Esophagus squamous epithelium (tissue), 5 donors: ENCODE results near the gene RCAN2. TPM values are rescaled to one million over a fixed set of nuclear protein-coding genes. Genes with fewer than 3 reads are reported as not detected.
"Not testable (repeated sequence)": the region's sequence is repeated elsewhere in the genome, so short reads cannot be mapped to it uniquely, and the experiment has no call there.

Experiments
- DNase-seq: peaks from one replicate; lab custom pipeline; 2025; lab: John Stamatoyannopoulos, UW
- H3K27ac ChIP-seq, 4 donors: fragments of 200-600 bp; sonication (generic); one replicate each; pipeline ENCODE4 v1.5.1; 2016 to 2019; ENCODE audit warnings: mild to moderate bottlenecking in 1 of 4
- H3K27me3 ChIP-seq, 4 donors: fragments of 200-600 bp; sonication (generic); 1 replicate in 3 of 4; 2 replicates in 1 of 4; pipeline versions ENCODE4 v1.5.1 to v1.6.0; 2017 to 2021; ENCODE audit warnings: antibody characterized with exemption in 1 of 4
- H3K36me3 ChIP-seq, 3 donors: fragments of 200-600 bp; sonication (generic); one replicate each; pipeline ENCODE4 v1.5.1; 2016 to 2019
- H3K4me1 ChIP-seq, 3 donors: fragments of 200-600 bp; sonication (generic); one replicate each; pipeline ENCODE4 v1.5.1; 2017 to 2019
- H3K4me3 ChIP-seq, 4 donors: fragments of 200-600 bp; sonication (generic); 1 replicate in 3 of 4; 2 replicates in 1 of 4; pipeline ENCODE4 v1.5.1; 2016 to 2019; ENCODE audit warnings: mild to moderate bottlenecking in 2 of 4, moderate library complexity in 1 of 4
- H3K9me3 ChIP-seq, 3 donors: fragments of 200-600 bp; sonication (generic); one replicate each; pipeline ENCODE4 v1.5.1; 2016 to 2019
- CTCF ChIP-seq, 6 experiments: fragments of 450-650 bp in 4 of 6; fragments of 200-600 bp in 2 of 6; sonication (generic) in 2 of 6; IDR thresholded peaks; one replicate each; pipeline ENCODE4 v1.5.1; 2016 to 2019; ENCODE audit warnings: antibody characterized with exemption in 6 of 6, mild to moderate bottlenecking in 4 of 6, moderate library complexity in 4 of 6
- POLR2A ChIP-seq, 4 donors: fragments of 450-650 bp; IDR thresholded peaks; one replicate each; pipeline ENCODE4 v1.6.1; 2017; ENCODE audit warnings: antibody characterized with exemption in 4 of 4, mild to moderate bottlenecking in 4 of 4, moderate library complexity in 3 of 4
- WGBS, 2 donors: methylation state at CpG; one replicate each; pipeline ENCODE4 v1.1.5; 2018; 5-methylcytosine and 5-hydroxymethylcytosine counted together
- intact Hi-C: fragments of 100-400 bp; cut with DNase I; formaldehyde crosslinking; loops from one replicate; pipeline ENCODE4 v1.15.0; 2022
- total RNA-seq, 4 donors: library from RNA; depleted of rRNA; stranded (reverse); fragments of >200 nt; gene quantifications; one replicate each; pipeline ENCODE4 v1.1.0, GENCODE V29; 2016
- donor health status: DM: yes; HTN: yes; CAD: no.

The RCAN2 gene
- total RNA-seq, 4 donors from 2014 or later: 1.4 to 12.4 (median 4.0) TPM

DNA sequence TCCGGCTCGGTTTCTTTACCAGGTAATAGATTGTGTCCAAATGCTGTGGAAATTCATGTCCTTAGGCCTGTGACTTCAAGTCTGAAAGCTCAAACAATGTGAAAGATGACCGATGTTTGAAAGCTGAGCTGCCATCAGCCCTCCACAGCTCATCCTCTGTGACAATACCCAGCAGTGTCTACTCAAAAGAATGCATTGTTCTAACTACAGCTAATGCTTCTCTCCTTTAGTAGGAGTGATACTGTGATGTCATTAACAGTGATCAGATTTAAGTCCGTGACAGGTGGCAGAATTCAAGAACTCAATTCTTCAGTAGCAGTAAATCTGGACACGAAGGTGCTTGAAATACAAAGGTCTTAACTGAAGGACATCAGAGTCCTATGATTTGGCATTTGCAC is 97.3 kb downstream of the RCAN2 start:
- no peak for DNase-seq
- H3K27ac ChIP-seq: no peak overlapping the region
- H3K9me3 ChIP-seq: no peaks in the 10 kb centered on the region
- WGBS, 2 donors: 81 to 86% methylated on average over 5 of the region's 5 CpGs
- intact Hi-C loops: no loop called here
- TF ChIP-seq POLR2A (IDR thresholded peaks at IDR 0.05): no peak
- no peaks in the 10 kb centered on the region for H3K4me1 ChIP-seq
- H3K4me3 ChIP-seq: no peak overlapping the region
- no peaks in the 10 kb centered on the region for H3K27me3 ChIP-seq
- no peaks in the 10 kb centered on the region for H3K36me3 ChIP-seq

- Histone ChIP-seq H3K4me3 (no peak overlapping the region), H3K4me1 (no peaks in the 10 kb centered on the region), H3K36me3 (no peaks in the 10 kb centered on the region), H3K27ac (no peak overlapping the region), H3K9me3 (no peaks in the 10 kb centered on the region), H3K27me3 (no peaks in the 10 kb centered on the region)
- intact Hi-C loops: no loop called here
- no peak for TF ChIP-seq CTCF (IDR thresholded peaks at IDR 0.05)
- TF ChIP-seq POLR2A (IDR thresholded peaks at IDR 0.05): no peak
- DNase-seq: no peak
- 67 to 68% methylated on average over 2 of the region's 2 CpGs for WGBS, 2 donors
These were observed 97.9 kb downstream of the RCAN2 start for GRCh38 chr6:46393161-46393939.

- Histone ChIP-seq H3K4me3 (no peak overlapping the region), H3K27me3 (no peaks in the 10 kb centered on the region), H3K36me3 (no peaks in the 10 kb centered on the region), H3K4me1 (no peaks in the 10 kb centered on the region), H3K27ac (no peak overlapping the region), H3K9me3 (no peaks in the 10 kb centered on the region)
- intact Hi-C loops: no loop called here
- TF ChIP-seq POLR2A (IDR thresholded peaks at IDR 0.05) (no peak), CTCF (IDR thresholded peaks at IDR 0.05) (no peak)
- DNase-seq: no peak
- 39 to 52% methylated on average over 1 of the region's 1 CpG for WGBS, 2 donors
These were observed 99.0 kb downstream of the RCAN2 start for GRCh38 chr6:46392294-46392693.

DNA sequence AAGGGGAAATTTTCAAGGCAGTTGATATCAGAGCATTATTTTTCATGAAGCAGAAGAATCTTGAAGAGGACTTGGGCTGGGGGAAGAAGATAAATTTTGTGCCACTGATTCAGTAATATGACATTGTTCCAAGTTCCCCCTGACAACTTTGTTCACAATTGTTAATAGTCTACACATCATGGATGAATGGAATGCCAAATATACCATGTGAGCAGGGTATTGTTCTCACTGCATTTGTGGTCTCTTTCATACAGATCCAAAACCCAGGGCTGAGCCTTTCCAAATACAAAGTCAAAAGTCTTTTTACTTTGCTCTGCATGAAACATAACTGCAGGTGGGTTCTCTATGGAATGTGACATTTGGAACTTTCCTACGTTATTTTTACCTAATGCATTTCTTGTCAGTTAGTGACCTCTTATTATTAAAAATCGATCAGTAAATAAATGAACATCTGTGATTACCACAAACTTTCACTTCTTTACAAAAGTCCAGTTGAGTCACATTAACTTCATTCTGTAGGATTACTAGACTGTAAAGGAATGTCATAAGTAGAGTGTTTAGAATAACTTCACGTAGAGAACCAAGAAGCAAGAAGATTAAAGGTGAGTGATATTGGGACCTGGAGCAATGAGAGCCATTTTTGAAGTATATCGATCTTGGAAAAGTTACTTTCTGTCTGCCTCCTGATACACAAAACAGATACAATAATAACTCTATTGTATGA is 100.9 kb downstream of the RCAN2 start:
- intact Hi-C loops: no loop called here
- no peak overlapping the region for H3K4me3 ChIP-seq
- H3K9me3 ChIP-seq: no peaks in the 10 kb centered on the region
- H3K4me1 ChIP-seq: no peaks in the 10 kb centered on the region
- H3K27me3 ChIP-seq: no peaks in the 10 kb centered on the region
- 42 to 52% methylated on average over 4 of the region's 4 CpGs for WGBS, 2 donors
- TF ChIP-seq CTCF (IDR thresholded peaks at IDR 0.05): no peak
- TF ChIP-seq POLR2A (IDR thresholded peaks at IDR 0.05): no peak
- H3K36me3 ChIP-seq: no peaks in the 10 kb centered on the region
- DNase-seq: no peak
- H3K27ac ChIP-seq: no peak overlapping the region

DNA sequence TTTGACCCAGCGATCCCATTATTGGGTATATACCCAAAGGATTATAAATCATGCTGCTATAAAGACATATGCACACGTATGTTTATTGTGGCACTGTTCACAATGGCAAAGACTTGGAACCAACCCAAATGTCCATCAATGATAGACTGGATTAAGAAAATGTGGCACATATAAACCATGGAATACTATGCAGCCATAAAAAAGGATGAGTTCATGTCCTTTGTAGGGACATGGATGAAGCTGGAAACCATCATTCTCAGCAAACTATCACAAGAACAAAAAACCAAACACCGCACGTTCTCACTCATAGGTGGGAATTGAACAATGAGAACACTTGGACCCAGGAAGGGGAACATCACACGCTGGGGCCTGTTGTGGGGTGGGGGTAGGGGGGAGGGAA is 103.5 kb downstream of the RCAN2 start:
- H3K27me3 ChIP-seq, H3K9me3 ChIP-seq, intact Hi-C loops, H3K36me3 ChIP-seq, DNase-seq, H3K4me1 ChIP-seq, H3K27ac ChIP-seq, H3K4me3 ChIP-seq: not testable (repeated sequence)
- WGBS, 2 donors: 88 to 93% methylated on average over 5 of the region's 5 CpGs

- no peaks in the 10 kb centered on the region for H3K9me3 ChIP-seq
- no peak overlapping the region for H3K4me3 ChIP-seq
- 72 to 75% methylated on average over 3 of the region's 3 CpGs for WGBS, 2 donors
- DNase-seq: no peak
- TF ChIP-seq POLR2A (IDR thresholded peaks at IDR 0.05) (no peak), CTCF (IDR thresholded peaks at IDR 0.05) (no peak)
- H3K27me3 ChIP-seq: no peaks in the 10 kb centered on the region
- H3K4me1 ChIP-seq: peaks cover 0 to 17% (median 0%) of the 10 kb centered on the region in 3 donors
- H3K36me3 ChIP-seq: no peaks in the 10 kb centered on the region
- H3K27ac ChIP-seq: no peak overlapping the region
- intact Hi-C loops: no loop called here
These were observed 109.7 kb downstream of the RCAN2 start for GRCh38 chr6:46381579-46381978.
